ENCODE measurements around the gene WDR5. TPM values are rescaled to one million over a fixed set of nuclear protein-coding genes. Genes with fewer than 3 reads are reported as not detected.

Gene WDR5
- total RNA-seq: 21.2 and 33.5 TPM in 2 replicates

DNA sequence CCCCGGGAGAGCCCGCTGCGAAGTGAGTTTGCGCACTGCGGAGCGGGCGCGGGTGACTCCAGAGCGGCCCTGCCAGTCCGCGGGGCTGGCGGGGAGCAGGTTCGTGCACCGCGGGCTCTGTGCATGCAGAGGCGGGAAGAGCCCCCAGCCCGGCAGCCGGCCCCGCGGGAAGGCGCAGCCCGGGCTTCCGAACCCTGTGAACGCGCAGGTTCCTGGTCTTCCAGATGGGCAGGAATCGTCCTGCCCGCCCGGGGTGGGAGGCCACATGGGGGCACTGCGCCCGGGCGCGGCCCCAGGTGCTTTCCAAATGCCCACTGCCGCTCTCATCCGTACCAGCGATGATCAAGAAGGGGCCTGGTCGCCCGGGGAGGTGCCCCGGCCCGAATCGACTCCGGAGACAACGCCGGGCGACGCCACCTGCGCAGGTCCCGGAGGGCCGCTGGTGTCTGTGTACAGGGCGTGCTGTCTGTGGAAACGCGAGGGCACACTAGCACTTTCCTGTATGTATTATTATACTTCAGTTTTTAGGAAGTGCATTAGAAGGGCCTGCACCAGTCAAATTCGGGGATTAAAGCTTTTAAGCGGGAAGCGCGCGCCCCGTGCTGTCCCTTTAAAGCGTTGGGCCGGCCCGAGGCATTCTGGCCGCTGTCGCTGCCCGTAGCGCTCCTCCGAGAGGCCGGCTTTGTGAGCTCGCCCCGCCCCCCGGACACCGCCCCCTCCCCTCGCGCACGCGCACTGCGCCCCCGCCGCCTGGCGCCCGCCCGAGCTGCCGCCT, at the start of gene WDR5:
Gene WDR5 (plus strand): TSS at position 740 of the 775 bp plus-strand sequence. CDS start 3,796 bp downstream, outside the sequence.

Other genes starting within 250 kb of the WDR5 start
- gene VAV2, start 143.8 kb upstream of the WDR5 start, total RNA-seq: 21.2 and 56.4 TPM in 2 replicates
- gene BRD3OS, start 110.6 kb upstream of the WDR5 start, total RNA-seq: 4.4 and 11.6 TPM in 2 replicates
- gene BRD3, start 68.1 kb upstream of the WDR5 start, total RNA-seq: 6.8 and 22.7 TPM in 2 replicates
- not detected in 2 replicates for gene RNU6ATAC, start 28.5 kb downstream of the WDR5 start, total RNA-seq
- 18.5 and 62.3 TPM in 2 replicates for gene RXRA, start 190.4 kb downstream of the WDR5 start, total RNA-seq

Measured in nasal cavity respiratory epithelium epithelial cell of viscerocranial mucosa (primary cell).